ENCODE data around the gene SPACA6. TPM values are rescaled to one million over a fixed set of nuclear protein-coding genes. Genes with fewer than 3 reads are reported as not detected.

Gene SPACA6
- total RNA-seq, 3 donors from 2014 or later, result 2.9 to 35.5 (median 4.1) TPM

DNA sequence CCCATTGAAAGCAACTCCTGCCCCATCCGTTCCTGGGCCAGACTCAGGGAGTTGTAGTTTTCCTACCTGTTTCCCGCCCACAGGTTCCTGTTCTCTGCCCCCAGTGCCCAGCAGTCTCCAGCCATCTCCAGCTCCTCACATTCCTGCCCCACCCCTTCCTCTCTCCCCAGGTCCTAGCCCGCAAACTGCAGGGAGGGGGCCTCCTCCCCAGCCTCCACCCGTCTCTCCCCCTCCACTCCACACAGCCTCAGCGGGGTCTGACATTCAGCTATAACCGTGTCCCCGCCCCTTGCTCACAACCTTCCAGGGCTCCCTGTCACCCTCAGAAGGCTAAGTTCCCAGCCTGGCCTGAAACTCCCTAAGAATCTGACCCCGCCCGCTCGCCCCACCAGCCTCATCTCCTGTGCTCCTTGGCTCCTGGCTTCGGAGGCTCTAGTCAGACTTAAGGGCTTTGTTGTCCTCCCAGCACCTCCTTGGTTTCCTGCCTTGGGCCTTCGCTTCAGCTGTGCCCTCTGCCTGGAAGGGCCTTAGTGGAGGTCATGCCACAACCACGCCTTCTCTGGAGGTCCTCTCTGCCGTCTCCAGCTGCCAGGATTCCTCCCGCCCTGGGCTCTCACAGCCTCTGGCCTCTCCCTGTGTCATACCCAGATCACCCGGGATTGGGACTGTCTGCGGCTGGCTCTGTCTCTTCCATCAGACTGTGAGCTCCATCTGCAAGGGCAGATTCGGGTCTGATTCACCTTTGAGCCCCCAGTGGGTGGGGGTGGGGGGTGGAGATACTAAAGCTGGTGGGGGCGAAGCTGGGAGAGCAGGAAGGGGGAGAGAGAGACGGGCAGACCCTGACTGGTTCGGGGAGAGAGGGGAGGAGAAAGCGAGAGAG, 5.1 kb upstream of the SPACA6 start:
- ATAC-seq (peak; percentile 35), DNase-seq (peak; percentile 25 to 64 (median 38))

DNA sequence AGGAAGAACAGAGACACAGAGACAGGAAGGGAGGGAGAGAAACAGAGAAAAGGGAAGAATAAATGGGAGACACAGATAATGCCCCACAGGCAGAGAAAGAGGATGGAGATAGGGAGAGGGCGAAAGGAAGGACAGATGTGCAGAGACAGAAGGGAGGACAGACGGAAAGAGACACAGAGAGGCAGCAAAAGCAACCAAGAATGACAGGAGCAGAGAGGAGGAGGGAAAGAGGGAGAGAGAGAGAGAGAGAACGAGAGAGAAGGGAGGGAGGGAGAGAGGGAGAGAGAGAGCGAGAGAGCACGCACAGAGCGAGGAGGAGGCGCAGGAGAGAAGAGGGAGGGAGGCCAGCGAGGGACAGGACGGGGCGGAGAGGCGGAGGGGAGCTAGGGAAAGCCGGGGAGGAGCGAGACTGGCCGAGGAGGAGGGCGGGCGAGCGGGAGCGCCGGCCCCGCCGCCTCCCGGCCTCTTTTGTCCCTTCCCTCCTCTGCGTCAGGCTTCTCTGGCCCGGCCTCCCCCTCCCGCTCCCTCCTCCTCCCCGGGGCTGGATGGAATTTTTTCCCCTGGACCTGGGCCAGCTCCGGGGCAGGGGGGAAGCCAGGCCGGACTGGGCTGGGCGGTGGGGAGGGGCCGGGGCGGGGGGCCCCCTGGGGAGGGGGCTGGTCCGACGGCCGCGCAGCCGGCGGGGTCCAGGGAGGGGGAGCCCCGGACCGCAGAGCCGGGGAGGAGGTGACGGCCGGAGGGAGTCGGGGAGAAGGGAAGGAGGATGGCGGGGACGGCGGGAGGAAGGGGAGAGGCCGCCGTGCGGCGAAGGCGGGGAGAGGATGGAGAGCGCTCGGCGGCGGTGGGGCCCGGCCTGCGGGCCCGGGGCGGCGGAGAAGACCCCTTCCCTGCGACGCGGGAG, 4.2 kb upstream of the SPACA6 start:
- ATAC-seq, result peak; percentile 84
- no peaks in the 10 kb centered on the region for H3K4me1 ChIP-seq (ENCODE audit: low read depth)

More for the DNA sequence above, 5.1 kb upstream of the SPACA6 start:
- no peaks in the 10 kb centered on the region for H3K4me1 ChIP-seq (ENCODE audit: low read depth)
- intact Hi-C loops (cut with DNase I, micrococcal nuclease), result no loop called here
- no peaks in the 10 kb centered on the region for H3K36me3 ChIP-seq (ENCODE audit: low read depth)
- no peaks in the 10 kb centered on the region for H3K9me3 ChIP-seq
- TF ChIP-seq, protein P1, sequence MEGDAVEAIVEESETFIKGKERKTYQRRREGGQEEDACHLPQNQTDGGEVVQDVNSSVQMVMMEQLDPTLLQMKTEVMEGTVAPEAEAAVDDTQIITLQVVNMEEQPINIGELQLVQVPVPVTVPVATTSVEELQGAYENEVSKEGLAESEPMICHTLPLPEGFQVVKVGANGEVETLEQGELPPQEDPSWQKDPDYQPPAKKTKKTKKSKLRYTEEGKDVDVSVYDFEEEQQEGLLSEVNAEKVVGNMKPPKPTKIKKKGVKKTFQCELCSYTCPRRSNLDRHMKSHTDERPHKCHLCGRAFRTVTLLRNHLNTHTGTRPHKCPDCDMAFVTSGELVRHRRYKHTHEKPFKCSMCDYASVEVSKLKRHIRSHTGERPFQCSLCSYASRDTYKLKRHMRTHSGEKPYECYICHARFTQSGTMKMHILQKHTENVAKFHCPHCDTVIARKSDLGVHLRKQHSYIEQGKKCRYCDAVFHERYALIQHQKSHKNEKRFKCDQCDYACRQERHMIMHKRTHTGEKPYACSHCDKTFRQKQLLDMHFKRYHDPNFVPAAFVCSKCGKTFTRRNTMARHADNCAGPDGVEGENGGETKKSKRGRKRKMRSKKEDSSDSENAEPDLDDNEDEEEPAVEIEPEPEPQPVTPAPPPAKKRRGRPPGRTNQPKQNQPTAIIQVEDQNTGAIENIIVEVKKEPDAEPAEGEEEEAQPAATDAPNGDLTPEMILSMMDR (IDR thresholded peaks at IDR 0.05), result no peak
- H3K4me3 ChIP-seq, result no peak overlapping the region

DNA sequence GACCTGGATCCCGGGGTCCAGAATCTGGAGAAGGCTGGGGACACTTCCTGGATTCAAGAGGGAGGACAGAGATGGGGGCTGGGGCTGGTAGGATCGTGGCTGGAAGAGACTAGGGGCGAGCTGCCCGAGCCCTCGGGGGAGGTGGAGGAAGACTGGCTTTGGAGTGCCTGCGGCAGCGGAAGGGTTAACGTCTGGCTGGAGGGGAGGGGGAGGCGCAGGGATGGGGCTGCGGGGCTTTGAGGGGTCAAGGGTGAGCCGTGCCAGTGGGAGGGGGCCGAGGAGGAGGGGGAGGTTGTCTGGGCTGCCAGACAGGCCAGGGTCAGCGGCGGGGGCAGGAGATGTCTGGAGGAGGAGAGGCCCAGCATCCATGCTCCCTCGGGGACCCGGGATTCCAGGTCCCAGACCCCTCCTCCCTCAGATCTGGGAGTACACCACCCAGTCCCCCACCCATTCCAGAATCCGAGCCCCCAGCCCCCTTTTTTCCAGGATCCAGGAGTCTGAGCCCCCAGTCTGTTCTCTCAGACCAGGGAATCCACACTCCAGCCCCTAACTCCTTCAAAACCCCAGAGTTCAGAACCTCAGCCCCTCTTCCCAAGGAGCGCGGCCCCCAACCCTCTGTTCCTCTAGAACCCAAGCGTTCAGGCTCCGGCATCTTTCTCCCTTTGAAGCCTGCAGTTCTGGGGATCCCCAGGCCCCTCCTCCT, 3.2 kb upstream of the SPACA6 start:
- ATAC-seq, result no peak
- peak in 1 of 3 donors; percentile 61 for DNase-seq
- Histone ChIP-seq H3K4me1 (ENCODE audit: low read depth) (no peaks in the 10 kb centered on the region), H3K36me3 (ENCODE audit: low read depth) (no peaks in the 10 kb centered on the region), H3K4me3 (peak overlapping the region; percentile 30), H3K9me3 (no peaks in the 10 kb centered on the region)
- intact Hi-C loops (cut with DNase I, micrococcal nuclease), result no loop called here
- TF ChIP-seq, protein P1 (IDR thresholded peaks at IDR 0.05), result no peak

More for the DNA sequence above, 4.2 kb upstream of the SPACA6 start:
- Histone ChIP-seq H3K4me3 (peak overlapping the region; percentile 30), H3K36me3 (ENCODE audit: low read depth) (no peaks in the 10 kb centered on the region), H3K9me3 (no peaks in the 10 kb centered on the region)
- peak; percentile 62 to 80 (median 79) for DNase-seq
- intact Hi-C loops (cut with DNase I, micrococcal nuclease), result no loop called here
- TF ChIP-seq, protein P1 (IDR thresholded peaks at IDR 0.05), result no peak

DNA sequence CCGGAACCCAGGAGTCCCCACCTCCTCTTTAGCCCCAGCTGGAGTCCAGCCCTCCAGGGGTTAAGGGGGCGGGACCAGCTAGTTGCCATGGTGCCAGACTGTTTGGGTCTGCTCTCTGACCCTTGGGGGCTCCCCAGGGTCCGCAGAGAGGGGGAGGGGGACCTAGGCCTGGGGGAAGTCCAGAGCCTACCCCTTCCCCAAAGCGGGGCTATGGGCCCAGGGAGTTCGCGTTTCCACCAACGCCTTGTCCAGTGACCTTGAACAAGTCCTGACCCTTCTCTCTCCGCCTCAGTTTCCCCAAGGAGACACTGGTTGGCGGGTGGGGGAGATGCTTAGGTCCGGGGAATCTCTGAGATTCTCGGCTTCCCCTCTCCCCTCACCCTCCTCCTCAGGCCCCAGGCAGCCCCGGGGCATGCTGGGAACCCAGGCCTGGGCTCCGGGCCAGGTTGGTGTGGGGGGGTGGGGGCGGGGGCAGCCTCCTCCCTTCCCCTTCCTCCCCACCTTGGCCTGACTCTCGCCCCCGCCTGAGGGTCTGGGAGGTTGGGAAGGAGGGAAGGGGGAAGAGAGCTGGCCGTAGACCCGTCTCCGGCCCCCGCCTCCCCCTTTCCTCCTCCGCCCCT, 2.6 kb upstream of the SPACA6 start:
- H3K4me3 ChIP-seq, result peak overlapping the region; percentile 30
- no peaks in the 10 kb centered on the region for H3K4me1 ChIP-seq (ENCODE audit: low read depth)
- H3K9me3 ChIP-seq, result no peaks in the 10 kb centered on the region
- ATAC-seq (peak; percentile 52), DNase-seq (peak; percentile 36 to 66 (median 65))
- intact Hi-C loops (cut with DNase I, micrococcal nuclease), result no loop called here
- TF ChIP-seq, protein P1 (IDR thresholded peaks at IDR 0.05), result no peak
- H3K36me3 ChIP-seq (ENCODE audit: low read depth), result no peaks in the 10 kb centered on the region

Data from mucosa of descending colon (tissue), 3 donors.